Stimulated activated CD8-positive, alpha-beta memory T cell treated with anti-CD3 and anti-CD28 coated beads, Interleukin-7, amount 100 ng/mL, for 48 hours (primary cell): ENCODE results near the gene XRCC4.
"Not testable (repeated sequence)": the region's sequence is repeated elsewhere in the genome, so short reads cannot be mapped to it uniquely, and the experiment has no call there.

Experiments
- DNase-seq, 2 donors: peaks; one replicate each; pipeline ENCODE4 v3.0.0-alpha.2; 2020; ENCODE audit warnings: low read depth in 1 of 2; ENCODE audit errors: extremely low read depth in 1 of 2

XRCC4 gene

GRCh38 chr5:83107692-83108420 lies 30.5 kb downstream of the XRCC4 start:
- no peak for DNase-seq

- no peak for DNase-seq
Measured at GRCh38 chr5:83109380-83109779, 32.0 kb downstream of the XRCC4 start.

GRCh38 chr5:83115816-83116215 lies 38.5 kb downstream of the XRCC4 start:
- DNase-seq = no peak

- DNase-seq = no peak
Measured at GRCh38 chr5:83118471-83118870, 41.1 kb downstream of the XRCC4 start.

GRCh38 chr5:83118976-83119375 lies 41.6 kb downstream of the XRCC4 start:
- no peak for DNase-seq

GRCh38 chr5:83124593-83124992 lies 47.2 kb downstream of the XRCC4 start:
- no peak for DNase-seq

DNA sequence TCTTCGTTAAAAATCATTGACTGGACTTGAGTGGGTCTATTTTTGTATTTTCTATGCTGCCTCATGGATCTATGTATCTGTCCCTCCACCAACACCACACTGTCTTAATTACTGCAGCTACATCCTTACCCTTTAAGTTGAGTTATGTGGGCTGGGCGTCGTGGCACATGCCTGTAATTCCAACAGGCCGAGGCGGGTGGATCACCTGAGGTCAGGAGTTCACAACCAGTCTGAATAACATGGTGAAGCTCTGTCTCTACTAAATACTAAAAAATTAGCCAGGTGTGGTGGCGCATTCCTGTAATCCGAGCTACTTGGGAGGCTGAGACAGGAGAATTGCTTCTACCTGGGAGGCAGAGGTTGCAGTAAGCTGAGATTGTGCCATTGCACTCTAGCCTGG lies 48.2 kb downstream of the XRCC4 start:
- no peak for DNase-seq

GRCh38 chr5:83126501-83126900 lies 49.2 kb downstream of the XRCC4 start:
- no peak for DNase-seq

DNA sequence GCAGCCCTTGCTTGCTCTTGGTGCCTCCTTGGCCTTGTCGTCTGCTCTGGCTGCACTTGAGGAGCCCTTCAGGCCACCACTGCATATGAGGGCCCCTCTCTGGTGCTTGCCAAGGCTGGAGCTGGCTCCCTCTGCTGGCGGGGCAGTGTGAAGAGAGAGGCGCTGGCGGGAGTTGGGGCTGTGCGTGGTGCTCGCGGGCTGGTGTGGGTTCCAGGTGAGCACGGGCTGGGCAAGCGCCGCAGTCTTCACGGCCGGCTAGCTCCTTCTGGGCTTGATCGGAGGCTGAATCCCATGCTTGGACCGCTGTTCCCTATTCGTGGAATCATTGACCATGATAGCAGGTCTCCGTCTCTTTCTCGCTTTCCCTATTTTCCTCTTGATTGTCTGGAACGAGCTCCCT lies 56.5 kb downstream of the XRCC4 start:
- no peak for DNase-seq

GRCh38 chr5:83142526-83142925 lies 65.2 kb downstream of the XRCC4 start:
- no peak for DNase-seq

GRCh38 chr5:83145241-83145640 lies 67.9 kb downstream of the XRCC4 start:
- no peak for DNase-seq

- DNase-seq = no peak
Measured at GRCh38 chr5:83145882-83146331, 68.6 kb downstream of the XRCC4 start.

GRCh38 chr5:83146441-83146840 lies 69.1 kb downstream of the XRCC4 start:
- DNase-seq = no peak

- DNase-seq = no peak
Measured at GRCh38 chr5:83147593-83147992, 70.2 kb downstream of the XRCC4 start.

- no peak for DNase-seq
Measured at GRCh38 chr5:83148370-83148769, 71.0 kb downstream of the XRCC4 start.

- DNase-seq = no peak
Measured at GRCh38 chr5:83149671-83150070, 72.3 kb downstream of the XRCC4 start.

DNA sequence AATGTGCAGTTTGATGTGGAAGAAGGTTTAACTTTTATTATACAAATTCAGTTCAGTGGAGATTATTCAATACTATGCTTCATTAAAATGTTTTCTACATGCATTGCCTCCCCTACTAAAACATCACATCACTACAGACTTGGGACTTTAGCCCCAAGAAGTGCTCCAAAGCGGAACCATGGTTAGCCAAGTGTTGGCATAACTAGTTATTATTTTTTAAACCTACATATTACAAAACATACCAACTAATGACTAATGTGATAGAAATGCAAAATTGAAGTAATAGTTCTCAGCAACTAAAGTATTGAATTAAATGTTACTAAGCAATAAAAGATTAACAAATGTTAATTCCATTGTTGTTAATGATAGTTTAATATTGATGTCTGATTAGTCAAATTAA lies 74.5 kb downstream of the XRCC4 start:
- DNase-seq = no peak

- not testable (repeated sequence) for DNase-seq
Measured at GRCh38 chr5:83152996-83153395, 75.6 kb downstream of the XRCC4 start.

DNA sequence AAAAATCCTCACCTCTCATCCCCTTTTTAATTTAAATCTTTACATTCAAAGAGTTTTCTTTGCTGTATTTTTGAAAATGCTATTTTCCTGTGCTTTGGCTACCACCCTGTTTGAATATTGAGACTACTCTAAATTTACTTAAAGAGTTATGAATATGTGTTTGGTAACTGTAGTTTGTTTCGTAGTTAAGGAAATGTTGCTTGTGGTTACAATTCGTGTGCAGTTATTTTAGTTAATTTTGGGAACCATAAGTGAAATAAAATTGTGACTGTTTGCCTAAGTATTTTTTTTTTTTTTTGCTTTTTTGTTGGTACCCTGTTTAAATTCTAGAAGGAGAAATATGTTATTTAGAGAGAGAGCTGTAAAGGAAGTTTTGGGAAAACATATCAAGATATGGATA lies 78.7 kb downstream of the XRCC4 start:
- no peak for DNase-seq

DNA sequence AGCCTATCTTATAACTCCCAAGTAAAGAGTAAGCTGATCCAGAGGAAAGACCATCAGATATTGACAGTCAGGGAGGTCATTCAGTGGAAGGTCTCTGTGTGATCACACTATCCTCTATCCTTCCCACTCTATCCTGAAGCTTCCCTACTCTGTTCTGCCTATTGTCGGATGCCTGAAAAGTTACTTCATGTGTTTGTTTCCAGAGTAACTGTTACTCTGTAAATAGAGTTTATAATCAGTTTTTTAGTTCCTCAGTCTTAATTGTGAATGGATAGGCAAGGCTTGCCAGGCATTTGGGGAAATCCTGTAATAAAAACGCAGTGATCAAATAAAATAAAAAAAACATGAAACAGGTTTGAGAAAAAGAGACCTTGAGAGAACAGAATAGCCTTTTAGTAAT lies 79.8 kb downstream of the XRCC4 start:
- DNase-seq = no peak

GRCh38 chr5:83162601-83163000 lies 85.3 kb downstream of the XRCC4 start:
- DNase-seq = no peak

GRCh38 chr5:83167538-83167937 lies 90.2 kb downstream of the XRCC4 start:
- no peak for DNase-seq
